Naive B cell (primary cell): ENCODE results near the gene DNM3. TPM values are rescaled to one million over a fixed set of nuclear protein-coding genes. Genes with fewer than 3 reads are reported as not detected.

ENCODE experiments used
- ATAC-seq, 2 donors: fragments of 150-1000 bp; cut with Tn5 transposase; 2 replicates each; pipeline ENCODE4 v1.10.0; 2021; ENCODE audit warnings: low read depth in 2 of 2, mild to moderate bottlenecking in 2 of 2, moderate library complexity in 2 of 2
- DNase-seq: peaks from one replicate; pipeline ENCODE4 v3.0.0; 2022
- H3K27ac Mint-ChIP-seq, 6 donors: one replicate each; pipeline ENCODE4 v1.8.0; 2020 to 2022; ENCODE audit warnings: mild to moderate bottlenecking in 6 of 6, mixed read lengths in 6 of 6, moderate library complexity in 5 of 6, inconsistent platforms in 2 of 6
- H3K27me3 Mint-ChIP-seq, 3 donors: one replicate each; pipeline ENCODE4 v1.8.0; 2021 to 2022; ENCODE audit warnings: mixed read lengths in 3 of 3, mild to moderate bottlenecking in 1 of 3
- H3K36me3 Mint-ChIP-seq, 2 donors: one replicate each; pipeline ENCODE4 v1.8.0; 2020 to 2022; ENCODE audit warnings: mixed read lengths in 2 of 2, inconsistent platforms in 1 of 2, mild to moderate bottlenecking in 1 of 2
- H3K4me1 Mint-ChIP-seq, 3 donors: one replicate each; pipeline ENCODE4 v1.8.0; 2020 to 2022; ENCODE audit warnings: mixed read lengths in 3 of 3, inconsistent platforms in 1 of 3, mild to moderate bottlenecking in 1 of 3, moderate library complexity in 1 of 3
- H3K4me3 Mint-ChIP-seq, 8 donors: one replicate each; pipeline ENCODE4 v1.8.0; 2020 to 2022; ENCODE audit warnings: mild to moderate bottlenecking in 8 of 8, mixed read lengths in 8 of 8, moderate library complexity in 8 of 8, inconsistent platforms in 2 of 8
- H3K9me3 Mint-ChIP-seq, 7 donors: one replicate each; pipeline ENCODE4 v1.8.0; 2020 to 2022; ENCODE audit warnings: mixed read lengths in 7 of 7, mild to moderate bottlenecking in 5 of 7, inconsistent platforms in 2 of 7, moderate library complexity in 1 of 7
- polyA plus RNA-seq, 6 donors: library from polyadenylated mRNA; unstranded; fragments of 300-500 nt; fragmentation: Illumina TruSeq; gene quantifications; one replicate each; pipeline ENCODE4 v1.2.3, GENCODE V29; 2021; ENCODE audit warnings: low read depth in 6 of 6

Gene DNM3
- polyA plus RNA-seq, 6 donors from 2014 or later: 0.32 to 6.6 (median 0.57) TPM

DNA sequence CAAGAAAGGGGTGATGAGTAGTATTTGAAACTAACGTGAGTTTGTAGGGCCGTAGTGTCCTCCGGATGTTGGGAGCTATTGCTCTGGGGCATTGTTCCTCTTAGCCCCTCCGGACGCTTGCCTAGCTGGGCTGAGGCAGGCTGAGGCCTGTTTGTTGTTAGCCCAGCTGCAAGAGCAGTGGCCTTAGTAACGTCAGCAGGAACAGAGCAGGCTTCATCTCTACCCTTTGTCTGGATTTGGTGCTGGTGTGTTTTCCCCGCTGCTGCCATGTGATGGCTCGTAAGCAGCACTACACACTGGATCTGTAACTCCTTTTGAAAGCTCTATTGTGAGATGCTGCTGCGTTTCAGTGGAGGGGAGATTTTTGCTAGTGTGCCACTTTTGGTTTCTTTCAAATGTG, 57.6 kb downstream of the DNM3 start:
- Mint-ChIP-seq H3K4me3 (no peak overlapping the region), H3K4me1 (peaks cover 0 to 3% (median 0%) of the 10 kb centered on the region in 3 donors)
- no peak for ATAC-seq

GRCh38 chr1:171899838-171900237, 58.5 kb downstream of the DNM3 start:
- DNase-seq (no peak), ATAC-seq (no peak)
- H3K27ac Mint-ChIP-seq: peak overlapping the region in 1 of 6 donors; percentile 7
- H3K36me3 Mint-ChIP-seq: peaks cover 0 to 12% of the 10 kb centered on the region in 2 donors
- peaks cover 0 to 17% (median 4%) of the 10 kb centered on the region in 3 donors for H3K27me3 Mint-ChIP-seq
- H3K4me1 Mint-ChIP-seq: peaks cover 0 to 3% (median 0%) of the 10 kb centered on the region in 3 donors
- H3K4me3 Mint-ChIP-seq: no peak overlapping the region
- H3K9me3 Mint-ChIP-seq: peaks cover 0 to 6% (median 0%) of the 10 kb centered on the region in 7 donors

More for the DNA sequence above, 57.6 kb downstream of the DNM3 start:
- Mint-ChIP-seq H3K27ac (no peak overlapping the region), H3K9me3 (peaks cover 0 to 6% (median 0%) of the 10 kb centered on the region in 7 donors), H3K27me3 (peaks cover 0 to 17% (median 4%) of the 10 kb centered on the region in 3 donors), H3K36me3 (peaks cover 0 to 12% of the 10 kb centered on the region in 2 donors)
- DNase-seq: no peak

DNA sequence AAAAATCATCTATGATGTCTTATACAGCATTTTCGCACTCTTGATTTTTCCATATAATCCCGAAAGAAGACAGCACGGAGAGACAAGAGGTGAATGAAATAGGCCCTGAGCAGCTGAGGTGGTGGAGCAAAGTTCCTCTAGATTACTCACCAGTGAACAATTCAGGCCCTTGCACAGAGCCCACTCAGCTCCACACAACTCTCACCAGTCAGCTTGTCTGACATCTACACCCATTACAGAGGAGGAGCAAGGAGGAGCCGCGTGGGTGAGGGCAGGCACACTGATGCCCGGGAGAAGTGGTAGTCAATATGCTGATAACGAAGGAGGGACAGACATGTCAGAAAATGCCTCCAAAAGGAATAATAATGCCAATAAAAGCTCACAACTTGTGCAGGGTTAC, 59.9 kb downstream of the DNM3 start:
- peaks cover 0 to 17% (median 4%) of the 10 kb centered on the region in 3 donors for H3K27me3 Mint-ChIP-seq
- H3K4me1 Mint-ChIP-seq: peaks cover 0 to 3% (median 0%) of the 10 kb centered on the region in 3 donors
- no peak overlapping the region for H3K27ac Mint-ChIP-seq
- H3K36me3 Mint-ChIP-seq: peaks cover 0 to 12% of the 10 kb centered on the region in 2 donors
- peaks cover 0 to 6% (median 0%) of the 10 kb centered on the region in 7 donors for H3K9me3 Mint-ChIP-seq
- ATAC-seq (no peak), DNase-seq (no peak)
- H3K4me3 Mint-ChIP-seq: no peak overlapping the region

GRCh38 chr1:171902527-171902926, 61.2 kb downstream of the DNM3 start:
- Mint-ChIP-seq H3K36me3 (peaks cover 0 to 12% of the 10 kb centered on the region in 2 donors), H3K4me1 (peaks cover 0 to 3% (median 0%) of the 10 kb centered on the region in 3 donors), H3K4me3 (no peak overlapping the region), H3K27me3 (peaks cover 0 to 17% (median 4%) of the 10 kb centered on the region in 3 donors), H3K9me3 (peaks cover 0 to 6% (median 0%) of the 10 kb centered on the region in 7 donors), H3K27ac (peak overlapping the region in 1 of 6 donors; percentile 7)
- ATAC-seq: no peak
- no peak for DNase-seq

- H3K27ac Mint-ChIP-seq: no peak overlapping the region
- H3K4me1 Mint-ChIP-seq: peaks cover 0 to 3% (median 0%) of the 10 kb centered on the region in 3 donors
- H3K9me3 Mint-ChIP-seq: peaks cover 0 to 5% (median 0%) of the 10 kb centered on the region in 7 donors
- ATAC-seq (no peak), DNase-seq (no peak)
- H3K4me3 Mint-ChIP-seq: no peak overlapping the region
- H3K27me3 Mint-ChIP-seq: peaks cover 0 to 6% (median 0%) of the 10 kb centered on the region in 3 donors
- H3K36me3 Mint-ChIP-seq: peaks cover 0 to 7% of the 10 kb centered on the region in 2 donors
Measured at GRCh38 chr1:171904778-171905450, 63.6 kb downstream of the DNM3 start.

DNA sequence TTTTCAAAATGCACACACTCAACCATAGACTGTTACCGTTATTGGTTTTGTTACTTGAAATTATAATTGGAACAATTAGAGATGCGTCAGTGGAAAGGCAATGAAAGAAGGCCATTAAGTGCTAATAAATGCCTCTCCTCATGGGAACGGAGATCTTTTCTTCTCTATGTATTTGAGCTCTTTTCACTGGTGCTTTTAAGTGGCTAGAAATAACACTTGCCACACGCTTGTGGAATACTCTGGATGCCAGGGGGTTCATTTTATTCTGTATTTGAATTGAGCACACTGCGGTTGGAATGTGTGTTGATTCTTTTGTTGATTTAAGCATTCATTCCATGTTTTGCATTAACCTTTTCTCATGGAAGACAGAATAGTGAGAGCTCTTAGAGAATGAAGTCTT, 68.4 kb downstream of the DNM3 start:
- Mint-ChIP-seq H3K4me1 (no peaks in the 10 kb centered on the region), H3K27ac (no peak overlapping the region), H3K9me3 (no peaks in the 10 kb centered on the region), H3K4me3 (no peak overlapping the region), H3K27me3 (peaks cover 0 to 3% (median 0%) of the 10 kb centered on the region in 3 donors), H3K36me3 (no peaks in the 10 kb centered on the region)
- DNase-seq (no peak), ATAC-seq (no peak)

- ATAC-seq (no peak), DNase-seq (no peak)
- Mint-ChIP-seq H3K27ac (no peak overlapping the region), H3K4me1 (no peaks in the 10 kb centered on the region), H3K4me3 (no peak overlapping the region), H3K36me3 (no peaks in the 10 kb centered on the region), H3K27me3 (peaks cover 0 to 3% (median 0%) of the 10 kb centered on the region in 3 donors), H3K9me3 (no peaks in the 10 kb centered on the region)
Measured at GRCh38 chr1:171910786-171911185, 69.5 kb downstream of the DNM3 start.

- no peaks in the 10 kb centered on the region for H3K4me1 Mint-ChIP-seq
- ATAC-seq: no peak
- DNase-seq: no peak
- H3K36me3 Mint-ChIP-seq: no peaks in the 10 kb centered on the region
- no peak overlapping the region for H3K27ac Mint-ChIP-seq
- no peak overlapping the region for H3K4me3 Mint-ChIP-seq
- H3K9me3 Mint-ChIP-seq: no peaks in the 10 kb centered on the region
- peaks cover 0 to 3% (median 0%) of the 10 kb centered on the region in 3 donors for H3K27me3 Mint-ChIP-seq
Measured at GRCh38 chr1:171911506-171911905, 70.2 kb downstream of the DNM3 start.

DNA sequence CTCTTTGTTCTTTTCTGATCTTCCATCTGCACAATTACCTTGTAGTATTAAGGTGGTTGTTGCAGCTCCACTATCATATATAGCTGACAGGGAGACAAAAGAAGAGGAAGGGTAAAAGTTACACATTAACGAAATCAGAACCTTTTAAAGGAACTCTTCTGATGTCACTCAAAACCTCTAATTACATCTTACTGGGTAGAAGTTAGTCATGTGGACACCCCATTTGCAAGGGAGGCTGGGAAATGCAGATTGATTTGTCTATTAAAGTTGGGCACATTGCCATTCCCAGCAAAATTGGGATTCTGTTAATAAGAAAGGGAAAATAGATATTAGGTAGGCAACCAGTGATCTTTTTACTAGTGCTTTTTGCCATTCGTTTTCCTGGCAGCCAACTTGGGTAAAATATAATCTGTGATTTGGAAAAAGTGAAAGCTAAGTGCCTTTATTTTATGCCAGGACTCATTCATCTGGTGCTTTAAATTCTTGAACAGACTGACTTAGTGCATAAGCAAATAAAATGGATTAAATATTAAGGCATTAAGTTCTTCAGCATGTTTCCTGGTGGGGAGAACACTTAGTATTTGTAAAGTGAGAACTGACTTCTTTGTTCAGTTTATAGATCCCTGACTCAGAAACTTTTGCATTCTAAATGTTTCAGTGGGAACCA, 71.3 kb downstream of the DNM3 start:
- Mint-ChIP-seq H3K36me3 (no peaks in the 10 kb centered on the region), H3K9me3 (no peaks in the 10 kb centered on the region), H3K27me3 (peaks cover 0 to 3% (median 0%) of the 10 kb centered on the region in 3 donors), H3K4me1 (no peaks in the 10 kb centered on the region), H3K27ac (no peak overlapping the region), H3K4me3 (no peak overlapping the region)
- ATAC-seq (no peak), DNase-seq (no peak)

- Mint-ChIP-seq H3K27me3 (peaks cover 0 to 3% (median 0%) of the 10 kb centered on the region in 3 donors), H3K4me3 (no peak overlapping the region), H3K4me1 (no peaks in the 10 kb centered on the region), H3K27ac (no peak overlapping the region), H3K9me3 (no peaks in the 10 kb centered on the region), H3K36me3 (no peaks in the 10 kb centered on the region)
- ATAC-seq: no peak
- no peak for DNase-seq
Measured at GRCh38 chr1:171913385-171913784, 72.1 kb downstream of the DNM3 start.

DNA sequence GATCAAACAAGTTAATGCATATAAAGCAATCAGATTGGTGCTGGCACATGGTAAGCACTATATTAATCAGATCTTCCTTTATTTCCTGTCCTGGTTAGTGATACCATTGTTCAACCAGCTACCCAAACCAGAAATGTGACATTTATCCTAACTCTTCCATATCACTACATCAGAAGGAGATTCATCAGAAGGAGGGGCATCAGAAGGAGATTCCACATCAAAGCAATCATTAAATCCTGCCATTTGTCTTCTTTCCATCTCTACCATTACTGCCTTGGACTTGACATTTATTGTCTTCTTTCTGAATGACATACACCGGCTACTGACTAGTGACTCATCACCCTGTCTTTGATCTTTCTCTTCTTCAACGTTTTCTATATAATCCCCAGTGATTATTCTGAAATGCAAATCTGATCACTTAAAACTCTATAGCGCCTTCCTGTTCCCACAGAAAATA, 75.0 kb downstream of the DNM3 start:
- Mint-ChIP-seq H3K4me3 (no peak overlapping the region), H3K9me3 (no peaks in the 10 kb centered on the region), H3K4me1 (no peaks in the 10 kb centered on the region), H3K27me3 (peaks cover 0 to 3% (median 0%) of the 10 kb centered on the region in 3 donors), H3K36me3 (no peaks in the 10 kb centered on the region), H3K27ac (no peak overlapping the region)
- no peak for DNase-seq
- ATAC-seq: no peak

GRCh38 chr1:171917331-171917730, 76.0 kb downstream of the DNM3 start:
- DNase-seq (no peak), ATAC-seq (no peak)
- no peaks in the 10 kb centered on the region for H3K36me3 Mint-ChIP-seq
- no peaks in the 10 kb centered on the region for H3K4me1 Mint-ChIP-seq
- H3K9me3 Mint-ChIP-seq: no peaks in the 10 kb centered on the region
- H3K27ac Mint-ChIP-seq: no peak overlapping the region
- H3K27me3 Mint-ChIP-seq: peaks cover 0 to 2% (median 0%) of the 10 kb centered on the region in 3 donors
- no peak overlapping the region for H3K4me3 Mint-ChIP-seq

- no peak for DNase-seq
- H3K9me3 Mint-ChIP-seq: peaks cover 0 to 11% (median 3%) of the 10 kb centered on the region in 7 donors
- ATAC-seq: no peak
- H3K36me3 Mint-ChIP-seq: peaks cover 4 to 7% of the 10 kb centered on the region in 2 donors
- no peak overlapping the region for H3K27ac Mint-ChIP-seq
- H3K4me3 Mint-ChIP-seq: no peak overlapping the region
- H3K27me3 Mint-ChIP-seq: no peaks in the 10 kb centered on the region
- no peaks in the 10 kb centered on the region for H3K4me1 Mint-ChIP-seq
Measured at GRCh38 chr1:171919891-171920887, 78.9 kb downstream of the DNM3 start.
